ENCODE results near the gene ATL1.
"Not testable (repeated sequence)": the region's sequence is repeated elsewhere in the genome, so short reads cannot be mapped to it uniquely, and the experiment has no call there.

The ATL1 gene

GRCh38 chr14:50530794-50531365 is 29.1 kb upstream of the ATL1 start:
- H3K27ac ChIP-seq = peak overlapping the region; percentile 95
- no peak for TF ChIP-seq CTCF (conservative IDR thresholded peaks at IDR 0.05)

GRCh38 chr14:50531595-50532501 is 28.1 kb upstream of the ATL1 start:
- peak overlapping the region; percentile 95 for H3K27ac ChIP-seq
- no peak for TF ChIP-seq CTCF (conservative IDR thresholded peaks at IDR 0.05)

- peak; percentile 96 for TF ChIP-seq CTCF (conservative IDR thresholded peaks at IDR 0.05)
- peak within 1 kb of the TSS; percentile 95 for H3K27ac ChIP-seq
Observed at GRCh38 chr14:50532502-50533240, 27.3 kb upstream of the ATL1 start, which contains the start of gene MAP4K5. MAP4K5 (minus strand) TSS chr14:50532569; CDS start chr14:50532049, 520 bp downstream.

- no peak for TF ChIP-seq CTCF (conservative IDR thresholded peaks at IDR 0.05)
- peak overlapping the region; percentile 95 for H3K27ac ChIP-seq
Observed at GRCh38 chr14:50533241-50533705, 26.7 kb upstream of the ATL1 start.

- H3K27ac ChIP-seq = peak overlapping the region; percentile 95
- TF ChIP-seq CTCF (conservative IDR thresholded peaks at IDR 0.05) = no peak
Observed at GRCh38 chr14:50533806-50534205, 26.1 kb upstream of the ATL1 start.

- peak overlapping the region; percentile 95 for H3K27ac ChIP-seq
- TF ChIP-seq CTCF (conservative IDR thresholded peaks at IDR 0.05) = no peak
Observed at GRCh38 chr14:50534416-50534815, 25.5 kb upstream of the ATL1 start.

- TF ChIP-seq CTCF (conservative IDR thresholded peaks at IDR 0.05) = no peak
- H3K27ac ChIP-seq = no peak overlapping the region
Observed at GRCh38 chr14:50534997-50535396, 24.9 kb upstream of the ATL1 start.

GRCh38 chr14:50538034-50538433 is 21.9 kb upstream of the ATL1 start:
- not testable (repeated sequence) for H3K27ac ChIP-seq

Data from VCaP (cell line).